GM21723 (cell line): ENCODE results near the gene ZBTB4.
"Not testable (repeated sequence)": the region's sequence is repeated elsewhere in the genome, so short reads cannot be mapped to it uniquely, and the experiment has no call there.

Experiments used
- ATAC-seq: cut with Tn5 transposase; IDR thresholded peaks from one replicate; pipeline ENCODE4 v1.9.1; 2021; ENCODE audit warnings: mild to moderate bottlenecking, moderate library complexity; ENCODE audit not compliant: unreplicated experiment

Gene ZBTB4

DNA sequence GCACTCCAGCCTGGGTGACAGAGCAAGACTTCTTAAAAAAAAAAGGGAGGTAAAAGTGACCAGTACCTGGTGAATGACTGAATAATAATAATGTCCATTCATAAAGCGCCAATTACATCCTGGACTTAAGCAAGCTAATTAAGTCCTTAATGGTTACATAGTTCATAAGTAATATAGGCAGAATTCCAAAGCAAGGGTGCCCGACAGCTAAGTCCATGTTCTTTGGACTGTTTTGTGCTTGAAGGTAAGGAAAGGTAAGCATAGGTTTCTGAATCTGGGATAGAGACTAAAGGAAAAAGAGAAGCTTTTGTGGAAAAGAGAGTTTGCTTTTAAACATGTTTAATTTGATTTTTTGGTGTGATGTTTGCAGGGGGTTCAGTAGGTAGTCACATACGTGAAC, 14.5 kb upstream of the ZBTB4 start:
- ATAC-seq = no peak

DNA sequence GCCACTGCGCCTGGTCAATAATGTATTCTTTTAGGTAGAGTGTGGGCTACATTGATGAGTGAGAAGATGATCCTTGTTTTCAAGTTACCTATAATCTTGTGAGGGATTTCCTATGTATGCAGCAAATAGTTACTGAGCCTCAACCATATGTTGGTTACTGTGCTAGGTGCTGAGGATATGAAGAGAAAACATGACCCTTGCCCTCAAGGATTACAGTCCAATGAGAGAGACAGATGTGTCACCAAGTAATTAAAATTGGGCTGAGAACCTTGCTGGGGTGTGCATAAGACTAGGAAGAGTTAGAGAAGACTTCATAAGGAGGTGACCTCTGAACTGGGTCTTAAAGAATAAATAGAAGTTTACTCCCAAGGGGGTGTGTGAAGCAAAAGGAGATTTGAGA, 12.2 kb upstream of the ZBTB4 start:
- ATAC-seq = no peak

DNA sequence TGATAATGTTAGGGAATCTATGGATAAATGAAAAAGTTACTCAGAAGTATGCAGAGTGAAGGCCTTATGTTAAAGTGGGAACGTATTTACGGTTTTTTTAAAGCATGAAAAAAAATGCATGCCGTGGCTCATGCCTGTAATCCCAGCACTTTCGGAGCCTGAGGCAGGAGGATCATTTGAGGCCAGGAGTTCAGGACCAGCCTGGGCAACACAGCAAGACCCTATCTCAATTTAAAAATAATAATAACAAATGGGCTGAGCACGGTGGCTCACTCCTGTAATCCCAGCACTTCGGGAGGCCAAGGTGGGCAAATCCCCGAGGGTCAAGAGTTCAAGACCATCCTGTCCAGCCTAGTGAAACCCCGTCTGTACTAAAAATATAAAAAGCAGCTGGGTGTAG, 10.7 kb upstream of the ZBTB4 start:
- no peak for ATAC-seq

DNA sequence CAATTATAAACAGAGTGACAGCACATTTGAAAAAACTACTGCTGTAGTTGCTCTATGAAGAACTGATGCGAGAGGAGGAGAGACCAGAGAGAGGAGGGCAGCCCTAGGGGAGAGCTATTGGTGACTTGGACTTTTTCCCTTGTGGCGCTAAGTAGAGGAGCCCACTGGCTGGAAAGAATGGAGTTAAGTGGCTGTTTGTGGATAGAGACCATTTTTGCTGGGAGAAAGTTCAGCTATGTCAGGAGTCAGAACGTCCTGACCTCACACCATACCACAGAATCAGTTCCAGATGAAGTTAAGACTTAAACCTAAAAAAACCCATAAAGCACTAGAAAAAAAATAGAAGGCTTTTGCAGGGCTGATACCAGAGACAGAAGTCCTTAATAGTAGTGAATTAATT, 6.8 kb upstream of the ZBTB4 start:
- ATAC-seq = no peak

DNA sequence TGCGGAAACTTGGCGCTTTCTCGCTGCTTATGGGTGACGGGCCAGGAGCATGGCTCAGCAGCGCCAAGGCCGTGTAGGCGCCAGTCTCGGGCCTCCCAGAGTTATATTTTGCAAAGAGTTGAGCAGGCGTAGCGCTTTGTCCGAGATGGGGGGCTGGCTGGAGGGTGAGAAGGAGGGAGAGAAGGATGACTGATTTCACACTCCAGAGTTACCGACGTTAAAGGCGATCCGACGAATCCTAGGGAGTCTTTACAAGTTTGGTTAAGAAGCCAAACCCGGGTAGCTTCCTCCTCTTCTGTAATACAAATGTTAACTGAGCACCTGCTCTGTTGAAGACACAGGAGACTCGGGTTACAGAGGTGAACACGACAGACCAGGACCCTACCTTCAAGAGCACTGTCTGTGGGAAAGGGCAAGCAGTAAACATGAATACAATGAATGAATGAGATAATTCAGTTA, 5.5 kb upstream of the ZBTB4 start:
- ATAC-seq = no peak

DNA sequence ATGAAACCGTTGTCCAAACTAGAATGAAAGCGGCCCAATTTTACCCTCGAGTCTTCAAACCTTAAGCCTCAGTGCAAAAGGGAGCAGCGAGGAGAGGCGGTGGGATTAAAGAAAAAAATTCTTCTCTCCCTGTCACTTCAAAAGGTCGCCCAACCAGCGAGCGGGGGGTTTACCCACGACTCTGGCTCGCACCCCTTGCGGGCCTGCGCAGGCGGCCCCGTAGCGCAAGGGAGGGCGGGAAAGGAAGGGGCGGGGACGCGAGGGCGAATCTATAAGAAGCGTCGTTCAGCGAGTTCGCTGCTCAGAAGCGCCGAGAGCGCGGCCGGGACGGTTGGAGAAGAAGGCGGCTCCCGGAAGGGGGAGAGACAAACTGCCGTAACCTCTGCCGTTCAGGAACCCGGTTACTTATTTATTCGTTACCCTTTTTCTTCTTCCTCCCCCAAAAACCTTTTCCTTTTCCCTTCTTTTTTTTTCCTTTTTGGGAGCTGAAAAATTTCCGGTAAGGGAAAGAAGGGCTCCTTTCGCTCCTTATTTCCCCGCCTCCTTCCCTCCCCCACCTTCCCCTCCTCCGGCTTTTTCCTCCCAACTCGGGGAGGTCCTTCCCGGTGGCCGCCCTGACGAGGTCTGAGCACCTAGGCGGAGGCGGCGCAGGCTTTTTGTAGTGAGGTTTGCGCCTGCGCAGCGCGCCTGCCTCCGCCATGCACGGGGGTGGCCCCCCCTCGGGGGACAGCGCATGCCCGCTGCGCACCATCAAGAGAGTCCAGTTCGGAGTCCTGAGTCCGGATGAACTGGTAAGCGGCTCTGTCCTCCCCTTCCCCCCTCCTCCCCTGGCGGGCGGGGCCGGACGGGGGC, 4.9 kb upstream of the ZBTB4 start, which contains the start of gene POLR2A:
POLR2A (plus strand) TSS at position 300 of the 852 bp plus-strand sequence.
- ATAC-seq = peak; percentile 57

DNA sequence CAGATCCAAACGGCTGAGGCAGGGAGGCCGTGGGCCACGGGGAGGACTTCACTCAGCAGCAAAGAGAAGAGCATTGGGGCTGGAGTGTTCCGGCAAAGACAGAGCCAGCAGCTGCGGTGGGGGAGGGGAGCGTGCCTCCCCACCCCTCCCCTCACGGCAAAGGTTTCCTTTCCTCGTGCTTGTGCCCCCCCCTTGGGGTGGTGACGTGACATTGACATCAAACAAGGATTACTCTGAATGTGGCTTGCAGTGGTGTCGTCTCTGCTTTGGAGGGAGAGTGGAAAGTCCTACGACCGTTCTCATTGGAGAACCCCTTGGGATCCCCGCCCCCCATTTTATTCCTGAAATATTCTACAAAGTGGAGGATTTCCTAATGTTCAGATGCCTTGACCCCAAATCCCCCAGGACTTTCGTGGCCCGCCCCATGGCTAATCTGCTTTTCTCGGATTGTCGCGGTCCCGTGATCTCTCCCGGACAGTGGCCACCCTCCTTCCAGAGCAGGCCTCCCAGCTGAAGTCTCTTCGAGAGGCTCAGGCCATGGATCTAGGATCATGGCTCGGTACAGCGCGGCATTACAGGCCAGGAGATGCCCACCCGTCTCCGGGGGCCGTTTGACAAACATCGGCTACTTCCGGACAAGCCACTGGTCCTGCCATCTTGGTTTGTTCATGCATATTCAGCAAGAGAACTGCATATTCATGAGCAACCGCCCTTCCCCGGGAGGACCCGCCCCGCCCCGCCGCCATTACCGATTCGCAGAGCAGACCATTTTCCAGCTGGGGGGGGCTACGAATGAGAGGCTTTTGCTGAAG, 4.0 kb upstream of the ZBTB4 start:
- ATAC-seq = peak; percentile 41

DNA sequence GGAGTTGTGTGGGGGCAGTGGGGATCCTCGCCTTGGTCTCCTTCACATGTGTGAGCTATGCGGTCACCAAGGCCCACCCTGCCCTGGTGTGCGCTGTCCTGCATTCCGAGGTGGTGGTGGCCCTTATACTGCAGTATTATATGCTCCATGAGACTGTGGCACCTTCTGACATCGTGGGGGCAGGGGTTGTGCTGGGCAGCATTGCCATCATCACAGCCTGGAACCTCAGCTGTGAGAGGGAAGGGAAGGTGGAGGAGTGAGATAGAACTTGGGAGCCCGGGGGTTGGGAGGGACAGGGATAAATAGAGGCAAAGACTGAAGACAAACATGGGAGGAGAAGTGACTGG, 3.3 kb upstream of the ZBTB4 start:
- ATAC-seq = not testable (repeated sequence)

DNA sequence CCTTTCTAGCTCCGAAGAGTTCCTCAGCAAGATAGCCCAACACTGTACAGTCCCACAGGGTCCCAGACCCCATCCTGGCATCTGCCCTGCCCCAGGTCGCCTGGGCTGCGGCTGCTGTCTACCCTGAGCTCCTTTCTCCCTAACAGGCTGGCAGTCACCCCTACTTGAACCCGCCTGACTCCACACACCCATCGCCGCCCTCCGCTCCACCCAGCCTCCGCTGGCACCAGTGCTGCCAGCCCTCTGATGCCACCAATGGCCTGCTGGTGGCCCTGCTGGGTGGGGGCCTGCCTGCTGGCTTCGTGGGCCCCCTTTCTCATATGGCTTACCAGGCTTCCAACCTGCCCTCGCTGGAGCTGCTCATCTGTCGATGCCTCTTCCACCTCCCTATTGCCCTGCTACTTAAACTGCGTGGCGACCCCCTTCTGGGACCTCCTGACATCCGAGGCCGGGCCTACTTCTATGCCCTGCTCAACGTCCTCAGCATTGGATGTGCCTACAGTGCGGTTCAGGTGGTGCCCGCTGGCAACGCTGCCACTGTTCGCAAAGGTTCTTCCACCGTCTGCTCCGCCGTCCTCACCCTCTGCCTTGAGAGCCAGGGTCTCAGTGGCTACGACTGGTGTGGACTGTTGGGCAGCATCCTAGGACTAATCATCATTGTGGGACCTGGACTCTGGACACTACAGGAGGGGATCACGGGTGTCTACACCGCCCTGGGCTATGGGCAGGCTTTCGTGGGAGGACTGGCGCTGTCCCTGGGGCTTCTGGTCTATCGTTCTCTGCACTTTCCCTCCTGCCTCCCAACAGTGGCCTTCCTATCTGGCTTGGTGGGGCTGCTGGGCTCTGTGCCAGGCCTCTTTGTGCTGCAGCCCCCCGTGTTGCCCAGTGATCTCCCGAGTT, 2.7 kb upstream of the ZBTB4 start:
- ATAC-seq = not testable (repeated sequence)

DNA sequence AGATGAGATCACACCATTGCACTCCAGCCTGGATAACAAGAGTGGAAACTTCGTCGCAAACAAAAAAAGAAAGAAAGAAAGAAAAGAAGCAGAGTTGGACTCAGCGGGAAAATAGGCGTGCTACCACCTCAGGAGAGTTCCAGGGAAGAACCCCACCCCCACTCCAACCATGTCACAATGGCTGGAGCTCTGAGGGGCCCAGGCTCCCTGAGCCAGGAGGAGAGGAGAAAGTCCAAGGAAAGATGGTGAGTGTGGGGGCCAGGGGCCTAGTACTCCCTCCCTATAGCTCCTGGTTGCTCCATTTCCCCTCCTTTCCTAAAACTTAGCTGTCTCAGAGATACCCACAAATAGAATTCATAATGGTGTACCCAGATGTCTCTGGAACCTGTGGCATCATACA, 1.8 kb upstream of the ZBTB4 start, which contains the start of gene SLC35G6:
SLC35G6 (plus strand) TSS at position 172 of the 400 bp plus-strand sequence; CDS start at position 243, 71 bp downstream.
- not testable (repeated sequence) for ATAC-seq

DNA sequence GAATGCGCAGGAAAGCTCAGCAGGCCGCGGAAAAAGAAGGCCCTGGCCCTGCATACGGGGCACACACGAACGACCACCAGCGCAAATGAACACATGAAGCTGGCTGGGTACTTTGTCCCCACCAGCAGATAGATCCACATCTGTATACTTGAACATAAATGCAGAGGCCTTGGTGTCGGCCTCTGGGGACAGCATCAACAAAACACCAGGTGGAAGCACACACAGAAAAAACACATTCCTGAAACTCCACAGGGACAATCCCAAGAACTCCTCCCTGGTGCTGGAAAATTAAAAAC, 606 bp upstream of the ZBTB4 start:
- no peak for ATAC-seq

DNA sequence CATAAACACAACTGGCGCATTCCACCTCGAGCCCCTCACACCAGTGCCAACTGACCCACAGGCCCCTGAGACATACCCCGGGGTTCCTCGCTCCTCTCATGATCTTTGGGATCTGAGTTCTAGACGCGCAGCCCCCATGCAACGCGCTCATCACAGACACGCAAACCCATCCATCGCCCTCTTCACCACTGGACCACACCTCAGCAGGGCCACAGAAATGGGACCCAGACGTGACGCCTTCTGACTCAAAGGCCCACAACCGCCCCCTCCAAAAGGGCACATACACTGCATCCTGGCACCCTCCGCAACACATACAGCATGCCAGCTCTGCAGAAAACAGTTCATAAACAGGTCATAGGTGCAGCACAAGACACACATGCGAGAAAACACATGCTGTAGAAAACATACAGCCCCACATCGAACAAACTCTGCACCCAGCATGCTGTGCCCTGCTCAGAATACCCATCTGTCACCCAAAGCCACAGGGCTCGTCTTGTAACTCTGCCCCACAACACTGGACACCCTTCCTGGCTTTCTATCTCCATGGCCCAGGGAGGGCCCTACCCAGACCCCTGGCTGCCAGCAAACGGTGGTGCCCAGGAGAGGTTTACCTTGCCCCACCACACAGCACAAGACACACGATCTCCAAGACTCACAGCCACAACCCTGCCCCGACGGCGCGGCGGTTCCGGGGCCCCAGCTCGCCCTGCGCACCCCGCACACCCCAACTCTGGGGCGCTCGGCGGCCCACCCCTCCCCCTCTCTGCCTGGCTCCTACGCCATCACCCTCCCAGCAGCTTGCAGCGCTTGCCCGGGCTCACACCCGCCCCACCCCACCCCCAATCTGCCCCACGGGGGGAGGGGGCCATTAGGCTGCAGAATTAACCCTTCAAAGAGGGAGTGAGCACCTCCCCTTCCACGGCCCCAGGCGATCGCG, 887 bp downstream of the ZBTB4 start:
- no peak for ATAC-seq

DNA sequence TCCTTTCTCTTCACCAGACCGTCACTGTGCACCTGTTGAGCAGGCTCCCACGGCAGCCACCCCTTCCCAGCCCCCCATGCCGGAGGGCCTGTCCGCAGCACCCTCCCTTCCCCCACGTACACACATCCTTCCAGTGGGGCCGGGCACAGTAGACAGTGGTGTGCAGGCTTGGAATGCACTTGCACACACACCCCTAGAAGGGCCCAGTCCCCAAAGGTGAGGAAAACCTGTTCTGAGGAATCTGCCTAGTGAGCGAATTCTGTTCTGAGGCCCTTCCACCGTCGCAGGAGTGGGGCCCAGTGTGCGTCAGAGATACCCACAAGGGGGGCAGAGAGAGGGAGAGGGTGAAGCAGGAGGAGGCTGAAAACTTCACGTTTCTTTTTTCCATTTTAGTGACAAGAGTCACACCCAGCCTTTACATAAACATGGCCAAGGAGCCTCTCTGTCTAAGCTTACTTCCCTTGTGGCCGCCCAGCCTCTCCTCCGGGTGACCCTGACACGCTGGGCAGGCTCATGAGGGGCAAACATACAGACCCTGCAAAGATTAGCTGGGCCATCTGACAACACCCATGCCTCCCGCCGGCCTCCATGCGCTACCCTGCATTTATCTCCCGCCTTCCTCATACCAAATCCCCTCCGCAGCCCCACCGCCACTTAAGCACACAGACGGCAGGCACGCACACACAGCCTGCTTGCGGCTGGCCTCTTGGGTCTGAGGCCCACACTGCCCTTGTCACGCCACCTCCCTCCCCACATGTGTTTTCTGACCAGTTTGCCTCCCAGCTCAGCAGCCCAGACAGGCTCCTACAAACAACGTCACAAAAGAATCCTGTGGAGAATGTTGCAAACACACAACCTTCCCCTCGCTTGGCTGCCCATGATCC, 1.8 kb downstream of the ZBTB4 start:
- no peak for ATAC-seq

DNA sequence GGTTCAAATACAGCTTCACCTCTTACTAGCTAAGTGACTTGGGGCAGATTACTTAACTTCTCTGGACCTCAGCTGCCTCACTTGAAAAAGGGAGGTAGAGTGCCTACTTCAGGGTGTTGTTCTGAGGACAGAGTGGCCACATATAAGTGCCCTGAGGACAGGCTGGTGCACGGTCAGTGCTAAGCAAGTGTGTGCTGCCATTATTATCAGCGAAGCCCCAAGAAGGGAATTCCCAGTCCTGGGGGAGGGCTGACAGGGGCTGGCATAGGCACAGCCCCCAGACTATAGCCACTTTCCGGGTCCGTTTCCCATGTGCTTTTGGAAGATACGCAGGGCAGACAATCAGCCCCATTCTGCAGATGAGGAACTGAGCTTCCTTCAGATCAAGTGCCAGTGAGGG, 2.5 kb downstream of the ZBTB4 start:
- no peak for ATAC-seq

DNA sequence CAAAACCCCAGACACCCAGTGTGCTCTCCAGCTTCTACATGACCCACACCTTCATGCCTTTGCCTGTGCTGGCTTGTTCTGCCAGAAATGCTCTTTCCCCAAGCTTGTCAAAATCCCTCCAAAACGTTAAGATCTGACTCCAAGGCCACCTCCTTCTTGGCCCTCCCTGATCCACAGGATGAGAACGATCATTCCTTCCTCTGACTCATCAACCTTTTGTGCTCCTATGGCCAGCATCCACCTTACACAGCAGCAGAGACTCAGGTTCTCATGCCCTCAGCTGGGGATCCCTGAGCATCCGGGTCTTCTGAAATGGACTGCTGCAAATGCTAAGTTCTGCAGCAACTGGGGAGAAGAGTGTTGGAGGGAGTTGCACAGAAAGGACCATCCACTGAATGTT, 2.9 kb downstream of the ZBTB4 start:
- no peak for ATAC-seq

DNA sequence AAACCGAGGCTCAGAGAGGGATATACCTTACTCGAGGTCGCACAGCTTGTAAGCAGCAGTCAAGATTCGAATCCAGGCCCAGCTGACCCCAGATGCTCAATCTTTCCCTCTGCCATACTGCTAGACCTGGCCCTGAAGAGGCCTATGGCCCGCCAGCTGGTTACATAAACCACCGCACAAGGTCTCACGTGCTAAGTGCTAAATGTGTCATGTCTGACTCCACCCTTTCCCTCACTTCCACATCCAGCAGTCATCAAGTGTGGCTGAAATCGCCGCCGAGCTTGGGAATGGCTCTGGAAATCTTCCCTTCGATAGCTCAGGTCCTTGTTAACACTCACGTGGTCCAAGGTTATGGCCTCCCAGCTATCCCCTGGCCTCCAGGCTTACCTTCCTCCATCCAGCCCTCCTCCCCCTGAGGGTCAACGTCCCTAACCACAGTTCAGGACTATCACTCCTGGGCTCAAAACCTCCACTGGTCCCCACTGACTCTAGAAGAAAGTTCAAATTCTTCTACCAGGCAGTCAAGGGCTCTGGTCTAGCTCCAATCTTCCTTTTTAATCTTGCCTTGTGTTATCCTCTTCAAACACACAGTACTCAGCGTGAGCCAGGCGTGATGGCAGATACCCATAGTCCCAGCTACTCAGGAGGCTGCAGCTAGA, 3.5 kb downstream of the ZBTB4 start:
- ATAC-seq = no peak

DNA sequence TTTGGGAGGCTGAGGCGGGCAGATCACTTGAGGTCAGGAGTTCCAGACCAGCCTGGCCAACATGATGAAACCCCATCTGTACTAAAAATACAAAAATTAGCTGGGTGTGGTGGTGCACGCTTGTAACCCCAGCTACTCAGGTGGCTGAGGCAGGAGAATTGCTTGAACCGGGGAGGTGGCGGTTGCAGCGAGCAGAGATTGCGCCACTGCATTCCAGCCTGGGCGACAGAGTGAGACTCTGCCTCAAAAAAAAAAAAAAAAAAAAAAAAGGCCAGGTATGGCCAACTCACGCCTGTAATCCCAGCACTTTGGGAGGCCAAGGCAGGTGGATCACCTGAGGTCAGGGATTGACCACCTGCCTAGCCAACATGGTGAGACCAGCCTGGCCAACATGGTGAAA, 4.7 kb downstream of the ZBTB4 start:
- ATAC-seq = not testable (repeated sequence)

DNA sequence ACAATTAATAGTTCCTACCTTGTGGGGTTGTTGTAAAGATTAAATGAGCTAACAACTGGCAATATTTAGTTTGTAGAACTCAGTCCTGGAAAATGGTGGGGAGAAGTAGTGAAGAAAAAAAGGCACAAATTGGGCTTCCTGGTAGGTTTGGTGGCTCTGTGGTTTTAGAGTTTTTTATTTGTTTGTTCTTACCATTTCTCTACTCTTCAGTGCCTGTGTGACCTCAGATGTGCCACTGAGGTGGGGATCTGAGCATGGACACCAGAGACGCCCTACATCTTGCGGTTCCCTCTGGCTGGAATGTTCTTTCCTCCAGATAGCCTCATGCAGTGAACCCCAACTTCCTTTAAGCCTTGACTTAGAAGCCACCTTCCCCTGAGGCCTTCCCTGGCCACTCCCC, 7.7 kb downstream of the ZBTB4 start:
- ATAC-seq = no peak
